ENCODE results near the gene LDB1. TPM values are rescaled to one million over a fixed set of nuclear protein-coding genes. Genes with fewer than 3 reads are reported as not detected.

The LDB1 gene
- total and polyA plus RNA-seq, 2 of the 13 experiments (the other 11 are each of a cell fraction or from before 2014, with no cell fraction given) = 17.2 to 45.5 TPM

DNA sequence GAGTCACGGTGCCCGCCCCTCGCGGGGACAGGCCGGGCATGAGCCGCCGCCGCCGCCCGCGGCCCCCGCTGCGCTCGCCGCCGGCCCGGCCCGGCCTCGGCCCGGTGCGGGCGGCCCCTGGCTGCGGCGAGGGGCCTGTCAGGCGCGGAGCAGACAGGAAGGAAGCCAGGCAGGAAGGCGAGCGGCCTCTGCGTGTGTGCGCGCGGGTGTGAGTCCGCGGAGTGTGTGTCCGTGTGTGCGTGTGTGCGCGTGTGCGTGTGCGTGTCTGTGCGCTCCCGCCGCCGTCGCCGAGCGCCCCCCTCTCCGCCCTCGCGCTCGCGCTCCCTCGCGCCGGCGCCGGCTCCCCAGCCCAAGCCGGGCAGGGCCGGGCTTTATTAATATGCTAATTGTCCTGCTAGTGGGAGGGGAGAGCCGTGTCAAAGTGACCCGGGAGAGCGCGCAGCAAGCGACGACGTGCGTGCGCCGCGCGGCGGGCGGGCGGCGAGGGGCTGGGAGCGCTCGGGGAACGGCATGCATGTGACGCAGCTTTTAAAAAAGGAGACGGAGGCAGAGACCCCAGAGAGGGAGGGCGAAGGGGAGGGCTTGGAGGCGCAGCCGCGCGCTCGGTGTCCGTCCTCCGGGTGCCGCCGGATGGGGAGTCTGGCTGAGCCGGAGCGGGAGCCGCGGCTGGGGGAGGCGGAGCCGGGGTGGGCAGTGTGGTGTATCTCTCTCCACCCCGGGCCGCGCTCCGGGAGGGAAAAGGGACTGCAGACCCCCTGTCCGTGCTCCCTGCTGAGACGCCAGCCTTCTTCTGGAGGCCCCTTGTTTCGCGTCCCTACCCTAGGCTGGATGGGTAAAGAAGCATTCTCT, at the start of gene LDB1 (continued):
- TF ChIP-seq ZNF10 (CRISPR knock-in tag; IDR thresholded peaks at IDR 0.05; ENCODE audit: borderline replicate concordance, low read depth) = no peak
- no peak for TF ChIP-seq FIP1L1 (IDR thresholded peaks at IDR 0.05; ENCODE audit: borderline replicate concordance, insufficient read depth, low read depth, low read length)
- TF ChIP-seq TMF1 (CRISPR knock-in tag; IDR thresholded peaks at IDR 0.05; ENCODE audit: low read depth) = 0 out of 2 replicates have a peak, but pooled peaks have one; percentile 51
- 0 out of 2 replicates have a peak, but pooled peaks have one; percentile 54 for TF ChIP-seq SNAPC4 (CRISPR knock-in tag; IDR thresholded peaks at IDR 0.05)
- TF ChIP-seq SRSF4 (IDR thresholded peaks at IDR 0.05; ENCODE audit: low read depth, low read length, poor library complexity, severe bottlenecking) = no peak
- TF ChIP-seq FOSL2 (CRISPR knock-in tag; IDR thresholded peaks at IDR 0.05) = peak; percentile 24
- no peak for TF ChIP-seq RBAK (CRISPR knock-in tag; IDR thresholded peaks at IDR 0.05)
- no peak for TF ChIP-seq PAX8 (CRISPR knock-in tag; IDR thresholded peaks at IDR 0.05; ENCODE audit: borderline replicate concordance)
- TF ChIP-seq, protein P1, sequence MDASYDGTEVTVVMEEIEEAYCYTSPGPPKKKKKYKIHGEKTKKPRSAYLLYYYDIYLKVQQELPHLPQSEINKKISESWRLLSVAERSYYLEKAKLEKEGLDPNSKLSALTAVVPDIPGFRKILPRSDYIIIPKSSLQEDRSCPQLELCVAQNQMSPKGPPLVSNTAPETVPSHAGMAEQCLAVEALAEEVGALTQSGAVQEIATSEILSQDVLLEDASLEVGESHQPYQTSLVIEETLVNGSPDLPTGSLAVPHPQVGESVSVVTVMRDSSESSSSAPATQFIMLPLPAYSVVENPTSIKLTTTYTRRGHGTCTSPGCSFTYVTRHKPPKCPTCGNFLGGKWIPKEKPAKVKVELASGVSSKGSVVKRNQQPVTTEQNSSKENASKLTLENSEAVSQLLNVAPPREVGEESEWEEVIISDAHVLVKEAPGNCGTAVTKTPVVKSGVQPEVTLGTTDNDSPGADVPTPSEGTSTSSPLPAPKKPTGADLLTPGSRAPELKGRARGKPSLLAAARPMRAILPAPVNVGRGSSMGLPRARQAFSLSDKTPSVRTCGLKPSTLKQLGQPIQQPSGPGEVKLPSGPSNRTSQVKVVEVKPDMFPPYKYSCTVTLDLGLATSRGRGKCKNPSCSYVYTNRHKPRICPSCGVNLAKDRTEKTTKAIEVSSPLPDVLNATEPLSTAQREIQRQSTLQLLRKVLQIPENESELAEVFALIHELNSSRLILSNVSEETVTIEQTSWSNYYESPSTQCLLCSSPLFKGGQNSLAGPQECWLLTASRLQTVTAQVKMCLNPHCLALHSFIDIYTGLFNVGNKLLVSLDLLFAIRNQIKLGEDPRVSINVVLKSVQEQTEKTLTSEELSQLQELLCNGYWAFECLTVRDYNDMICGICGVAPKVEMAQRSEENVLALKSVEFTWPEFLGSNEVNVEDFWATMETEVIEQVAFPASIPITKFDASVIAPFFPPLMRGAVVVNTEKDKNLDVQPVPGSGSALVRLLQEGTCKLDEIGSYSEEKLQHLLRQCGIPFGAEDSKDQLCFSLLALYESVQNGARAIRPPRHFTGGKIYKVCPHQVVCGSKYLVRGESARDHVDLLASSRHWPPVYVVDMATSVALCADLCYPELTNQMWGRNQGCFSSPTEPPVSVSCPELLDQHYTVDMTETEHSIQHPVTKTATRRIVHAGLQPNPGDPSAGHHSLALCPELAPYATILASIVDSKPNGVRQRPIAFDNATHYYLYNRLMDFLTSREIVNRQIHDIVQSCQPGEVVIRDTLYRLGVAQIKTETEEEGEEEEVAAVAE (CRISPR knock-in tag; IDR thresholded peaks at IDR 0.05; ENCODE audit: borderline replicate concordance) = no peak
- TF ChIP-seq FOXO4 (CRISPR knock-in tag; conservative IDR thresholded peaks at IDR 0.05) = no peak
- no peak for TF ChIP-seq ZNF607 (CRISPR knock-in tag; IDR thresholded peaks at IDR 0.05; ENCODE audit: borderline replicate concordance)
- TF ChIP-seq, protein P2, sequence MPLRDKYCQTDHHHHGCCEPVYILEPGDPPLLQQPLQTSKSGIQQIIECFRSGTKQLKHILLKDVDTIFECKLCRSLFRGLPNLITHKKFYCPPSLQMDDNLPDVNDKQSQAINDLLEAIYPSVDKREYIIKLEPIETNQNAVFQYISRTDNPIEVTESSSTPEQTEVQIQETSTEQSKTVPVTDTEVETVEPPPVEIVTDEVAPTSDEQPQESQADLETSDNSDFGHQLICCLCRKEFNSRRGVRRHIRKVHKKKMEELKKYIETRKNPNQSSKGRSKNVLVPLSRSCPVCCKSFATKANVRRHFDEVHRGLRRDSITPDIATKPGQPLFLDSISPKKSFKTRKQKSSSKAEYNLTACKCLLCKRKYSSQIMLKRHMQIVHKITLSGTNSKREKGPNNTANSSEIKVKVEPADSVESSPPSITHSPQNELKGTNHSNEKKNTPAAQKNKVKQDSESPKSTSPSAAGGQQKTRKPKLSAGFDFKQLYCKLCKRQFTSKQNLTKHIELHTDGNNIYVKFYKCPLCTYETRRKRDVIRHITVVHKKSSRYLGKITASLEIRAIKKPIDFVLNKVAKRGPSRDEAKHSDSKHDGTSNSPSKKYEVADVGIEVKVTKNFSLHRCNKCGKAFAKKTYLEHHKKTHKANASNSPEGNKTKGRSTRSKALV (CRISPR knock-in tag; IDR thresholded peaks at IDR 0.05) = peak; percentile 90; the same call in 1 of the 2 replicates
- TF ChIP-seq ZNF629 (CRISPR knock-in tag; conservative IDR thresholded peaks at IDR 0.05) = no peak
